GM19025 (cell line): ENCODE data around the gene GRIK4.
A peak's percentile ranks its signal among the peaks of the same experiment; 100 is the strongest.

Experiments used
- ATAC-seq: cut with Tn5 transposase; IDR thresholded peaks from one replicate; pipeline ENCODE4 v1.9.1; 2021; ENCODE audit warnings: mild to moderate bottlenecking, low read depth, moderate library complexity; ENCODE audit not compliant: unreplicated experiment

Gene GRIK4

GRCh38 chr11:120695939-120696338 lies 184.4 kb downstream of the GRIK4 start:
- ATAC-seq, result no peak

DNA sequence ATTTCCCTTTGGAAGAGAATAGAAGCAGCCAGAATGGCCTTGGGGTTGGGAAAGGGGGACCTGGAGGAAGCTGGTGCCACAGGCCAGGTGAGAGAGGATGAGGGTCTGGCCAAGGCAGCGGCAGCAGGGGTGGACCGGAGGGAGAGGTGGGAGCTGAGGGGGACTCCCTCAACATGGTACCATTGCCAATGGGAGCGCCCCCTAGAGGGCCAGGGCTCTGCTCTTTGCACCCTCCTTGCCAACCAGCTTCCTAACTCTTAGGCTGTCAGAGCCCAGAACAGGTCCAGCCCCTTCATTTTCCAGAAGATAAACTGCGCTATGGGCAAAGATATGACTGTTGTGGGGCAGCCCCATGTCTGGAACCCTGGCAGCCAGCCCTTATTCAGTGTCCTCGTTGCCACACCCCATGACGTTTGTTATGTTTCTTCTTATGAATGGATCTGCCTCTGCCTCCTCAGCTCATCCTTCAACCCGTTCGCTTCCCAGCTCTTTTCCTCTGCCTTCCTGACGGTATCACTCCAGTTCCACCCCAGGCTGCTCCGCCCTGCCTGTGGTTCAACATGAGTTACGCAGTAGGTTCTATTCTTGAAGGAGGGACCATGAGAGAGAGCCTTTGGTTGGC lies 185.2 kb downstream of the GRIK4 start:
- no peak for ATAC-seq

- no peak for ATAC-seq
Observed at GRCh38 chr11:120698918-120699317, 187.4 kb downstream of the GRIK4 start.

DNA sequence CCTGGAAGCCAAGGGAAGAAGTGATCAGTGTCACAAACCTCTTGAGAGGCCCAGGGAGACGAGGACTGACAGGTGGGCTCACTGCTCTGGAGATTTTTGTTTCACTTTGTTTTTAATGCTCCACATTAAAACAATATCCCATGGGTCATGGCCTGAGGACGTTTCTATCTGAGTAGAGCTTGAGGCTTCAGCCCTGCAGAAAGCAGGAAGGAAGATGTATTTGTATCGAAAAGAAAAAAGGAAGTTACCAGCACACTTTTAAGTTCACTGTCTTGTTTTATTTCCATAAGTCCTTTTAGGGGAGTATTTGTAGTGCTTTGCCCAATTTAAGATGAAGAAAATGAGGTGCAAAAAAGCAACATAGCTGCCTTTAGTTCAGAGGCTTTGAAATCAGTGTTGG lies 191.1 kb downstream of the GRIK4 start:
- no peak for ATAC-seq

DNA sequence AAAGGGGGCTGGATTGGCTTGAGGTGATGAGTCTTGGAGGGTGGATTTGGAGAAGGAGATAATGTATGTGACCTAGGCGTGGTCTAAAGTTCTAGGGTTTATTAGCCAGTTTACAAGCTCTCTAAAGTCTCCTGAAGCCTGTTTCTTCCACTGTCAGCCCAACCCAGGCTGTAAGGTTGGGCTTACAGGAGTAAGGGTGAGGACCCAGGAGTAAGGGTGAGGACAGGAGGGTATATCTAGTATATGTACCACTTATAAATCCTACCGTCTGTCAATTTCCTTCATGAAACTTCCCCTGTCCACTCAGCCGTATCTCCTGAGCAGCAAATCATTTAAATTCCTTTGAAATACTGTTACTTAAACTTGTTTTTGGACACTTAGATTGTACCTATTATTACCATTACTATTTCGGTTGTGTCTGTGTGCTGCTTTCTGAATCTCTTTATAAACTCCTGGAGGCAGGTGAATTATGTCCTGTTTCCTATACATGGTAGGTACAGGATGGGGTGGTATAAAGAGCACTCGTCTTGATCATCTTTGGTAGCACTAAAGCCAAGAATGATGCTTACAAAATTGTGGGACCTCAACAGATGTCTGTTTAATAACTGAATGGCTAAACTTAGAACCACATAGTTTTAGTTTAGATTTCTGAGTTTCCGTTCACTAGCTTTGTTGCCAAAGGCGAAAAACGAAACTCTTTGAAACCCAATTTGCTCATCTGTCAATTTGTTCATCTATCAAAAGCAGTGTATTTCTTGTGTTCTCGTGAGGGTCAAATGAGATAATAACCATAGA lies 192.0 kb downstream of the GRIK4 start:
- peak; percentile 72 for ATAC-seq

DNA sequence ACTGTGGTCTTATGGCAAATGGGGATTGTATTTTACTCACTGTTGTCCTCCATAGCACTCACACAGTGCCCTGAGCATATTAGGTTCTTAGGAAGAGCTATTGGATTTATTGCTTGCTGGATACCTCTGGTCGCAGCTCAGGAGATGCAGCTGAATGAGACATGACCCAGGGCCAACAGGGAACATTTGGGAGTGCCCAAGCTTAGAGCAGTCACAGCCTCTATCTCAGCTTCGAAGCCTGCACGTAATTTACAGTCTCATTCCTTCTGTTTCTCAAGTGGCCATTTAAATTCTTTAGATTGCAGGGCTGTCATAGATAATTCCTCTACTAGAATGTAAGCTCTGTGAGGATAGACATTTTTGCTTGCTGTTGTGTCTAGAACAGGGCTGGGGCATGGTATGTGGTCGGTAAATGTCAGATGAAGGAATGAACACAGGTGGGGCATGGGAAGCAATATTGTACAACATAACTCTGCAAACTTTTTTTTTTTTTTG lies 192.8 kb downstream of the GRIK4 start:
- no peak for ATAC-seq

DNA sequence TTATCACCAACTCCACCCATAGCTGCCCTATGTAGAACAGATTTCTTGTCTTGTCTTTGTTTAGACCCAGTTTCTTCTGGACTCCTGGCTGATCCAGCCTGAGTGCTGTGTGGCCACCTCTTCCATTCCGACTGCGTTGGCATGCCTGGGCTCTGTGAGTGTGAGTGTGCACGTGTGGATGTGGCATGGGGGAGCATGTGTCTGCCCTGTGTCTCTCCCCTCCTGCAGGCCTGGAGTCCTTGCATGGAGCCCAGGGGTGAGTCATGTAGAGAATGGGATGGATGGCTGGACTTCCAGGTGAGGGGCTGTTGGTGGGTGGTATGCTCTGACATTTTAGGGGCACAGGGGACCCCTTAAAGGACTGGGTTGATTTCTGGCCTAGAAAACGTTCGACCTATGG lies 194.7 kb downstream of the GRIK4 start:
- no peak for ATAC-seq

GRCh38 chr11:120707098-120707497 lies 195.6 kb downstream of the GRIK4 start:
- no peak for ATAC-seq

DNA sequence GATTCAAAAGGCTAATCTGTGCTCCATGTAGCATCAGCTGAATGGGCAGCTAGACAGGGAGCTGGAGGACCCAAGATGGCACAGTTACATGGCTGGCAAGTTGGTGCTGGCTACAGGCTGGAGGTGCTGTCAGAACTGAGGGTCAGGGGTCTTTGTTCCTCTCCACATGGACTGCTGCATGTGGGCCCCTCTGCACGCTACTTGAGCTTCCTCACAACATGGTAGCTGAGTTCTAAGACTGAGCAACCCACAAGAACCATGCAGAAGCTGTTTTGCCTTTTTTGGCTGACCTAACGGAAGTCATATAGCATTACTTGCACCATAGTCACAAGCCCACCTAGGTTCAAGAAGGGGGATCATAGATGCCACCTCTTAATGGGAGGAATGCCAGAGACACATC lies 196.1 kb downstream of the GRIK4 start:
- no peak for ATAC-seq

DNA sequence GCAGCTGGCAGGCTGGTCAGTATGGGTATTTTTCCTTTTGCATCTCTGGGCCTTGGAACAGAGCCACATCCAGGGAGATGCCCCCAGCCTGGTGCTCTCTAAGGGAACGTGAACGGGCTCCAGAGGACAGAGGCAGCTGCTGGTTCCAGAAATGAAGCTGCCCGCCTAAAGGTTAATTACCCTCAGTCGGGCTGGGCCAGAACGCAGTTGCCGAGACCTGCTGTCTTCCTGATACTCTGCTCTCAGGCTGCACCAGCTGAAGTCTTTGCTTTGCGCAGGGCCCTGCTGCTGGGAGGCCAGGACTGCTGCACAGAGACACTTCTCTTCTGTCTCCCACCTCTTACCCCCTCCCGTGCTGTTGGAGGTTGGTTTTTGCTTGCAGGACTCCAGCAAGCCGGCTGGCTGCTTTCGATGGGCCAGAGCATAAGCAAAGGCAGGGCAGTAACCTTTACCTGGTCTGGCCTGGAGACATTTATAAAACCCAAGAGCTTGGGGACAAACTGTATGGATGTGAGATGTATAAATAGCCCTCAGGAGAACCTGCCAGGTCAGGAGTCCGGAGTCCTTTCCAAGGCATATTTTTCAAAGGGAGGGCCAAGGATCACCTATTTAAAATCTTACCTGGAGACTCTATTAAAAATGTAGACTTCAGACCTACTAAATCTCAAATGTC lies 197.1 kb downstream of the GRIK4 start:
- ATAC-seq, result no peak

DNA sequence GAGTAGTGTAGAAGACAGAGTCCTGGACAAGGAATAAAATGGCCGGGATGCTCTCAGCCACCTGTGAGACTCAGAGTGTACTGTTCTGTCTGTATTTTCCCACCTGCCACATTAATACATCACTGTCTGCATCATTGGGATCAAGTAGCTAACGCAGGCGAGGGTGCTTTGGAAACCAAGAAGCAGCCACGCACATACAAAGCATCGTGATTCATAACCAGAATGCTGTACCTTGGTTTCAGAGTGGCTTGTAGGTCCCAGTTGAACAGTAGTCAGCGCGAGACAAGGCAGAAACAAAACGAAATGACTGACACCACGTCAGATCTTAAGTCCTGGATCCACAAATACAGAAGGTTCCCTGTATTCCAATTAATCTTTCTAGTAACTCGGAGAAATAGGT lies 198.3 kb downstream of the GRIK4 start:
- ATAC-seq, result peak; percentile 69

- peak; percentile 14 for ATAC-seq
Observed at GRCh38 chr11:120710354-120711131, 199.0 kb downstream of the GRIK4 start.

GRCh38 chr11:120712014-120712413 lies 200.5 kb downstream of the GRIK4 start:
- ATAC-seq, result no peak

DNA sequence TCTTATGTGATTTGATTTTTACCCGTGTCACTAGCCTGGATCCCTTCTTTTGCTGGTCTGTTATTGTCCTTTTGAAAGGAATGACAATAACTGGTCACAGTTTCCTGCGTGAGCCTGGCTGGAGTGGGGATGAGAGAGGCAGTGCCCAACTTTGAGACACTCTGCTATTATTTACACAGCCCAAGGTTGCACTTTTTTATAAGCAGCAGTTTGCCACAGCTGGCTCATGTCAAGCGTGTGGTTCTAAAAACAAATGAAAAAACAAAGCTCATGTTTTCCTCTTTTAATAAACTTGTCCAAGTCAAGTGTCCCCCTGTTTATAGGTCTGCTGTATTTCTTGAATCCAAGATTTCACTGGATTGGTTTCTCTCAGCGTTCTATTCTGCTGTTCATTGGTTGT lies 201.3 kb downstream of the GRIK4 start:
- ATAC-seq, result no peak

DNA sequence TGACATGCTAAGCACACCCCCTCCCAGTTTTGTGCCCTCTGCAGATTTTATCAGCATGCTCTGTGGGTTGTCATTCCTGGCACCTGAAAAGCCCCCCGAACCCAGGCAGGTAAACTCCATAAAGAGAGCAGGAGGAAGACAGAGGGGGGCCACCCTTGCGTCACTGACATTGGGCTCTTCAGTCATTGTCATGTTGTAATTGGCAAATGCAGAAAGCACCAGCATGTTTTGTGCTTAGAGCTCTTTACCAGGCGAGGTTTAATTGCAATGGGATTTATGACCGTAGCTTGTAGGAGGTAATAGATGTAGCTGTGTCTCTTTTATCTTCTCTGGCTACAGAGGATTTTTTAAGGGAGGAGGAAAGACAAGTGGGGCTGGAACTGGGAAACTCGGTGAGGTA lies 201.7 kb downstream of the GRIK4 start:
- ATAC-seq, result no peak

GRCh38 chr11:120714438-120714837 lies 202.9 kb downstream of the GRIK4 start:
- no peak for ATAC-seq

DNA sequence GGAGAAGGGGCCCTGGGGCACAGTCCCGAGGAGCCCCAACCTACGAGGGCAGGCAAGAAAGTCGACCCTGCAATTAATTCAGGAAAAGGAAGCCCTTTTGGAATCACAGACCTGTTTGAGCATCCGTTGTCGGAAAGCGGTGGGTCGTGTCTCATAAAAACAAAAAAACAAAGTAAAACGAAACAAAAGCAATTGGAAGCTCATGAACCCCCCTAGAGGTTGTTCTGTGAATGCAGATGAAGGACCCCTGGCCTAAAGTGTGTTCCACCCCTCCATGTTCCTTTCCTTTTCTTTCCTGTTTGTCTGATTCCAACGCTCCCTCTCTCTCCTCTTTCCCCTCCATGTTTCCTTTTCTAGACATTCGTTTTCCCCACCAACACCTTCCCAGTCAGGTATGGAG lies 203.7 kb downstream of the GRIK4 start:
- ATAC-seq, result no peak

- no peak for ATAC-seq
Observed at GRCh38 chr11:120717042-120717441, 205.5 kb downstream of the GRIK4 start.

GRCh38 chr11:120717623-120718022 lies 206.1 kb downstream of the GRIK4 start:
- no peak for ATAC-seq

DNA sequence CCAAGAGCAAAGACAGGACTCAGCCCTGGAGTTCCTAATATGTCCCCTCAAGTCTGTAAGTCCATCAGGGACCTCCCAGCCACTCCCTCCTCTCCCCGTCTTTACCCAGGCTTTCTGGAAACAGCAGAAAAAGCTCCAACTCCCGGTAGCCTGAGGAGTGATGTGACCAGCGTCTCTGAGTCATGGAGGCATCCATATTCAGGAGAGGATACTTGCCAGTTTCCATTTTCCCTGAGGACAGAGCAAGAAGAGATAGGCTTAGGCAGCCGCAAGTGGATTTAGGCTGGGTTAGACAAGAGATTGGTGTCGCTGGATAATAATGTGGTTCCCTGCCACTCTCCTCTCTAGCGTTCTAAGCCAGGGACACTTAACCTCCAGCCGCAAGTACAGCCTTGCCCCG lies 206.6 kb downstream of the GRIK4 start:
- ATAC-seq, result no peak

- ATAC-seq, result no peak
Observed at GRCh38 chr11:120719348-120719747, 207.8 kb downstream of the GRIK4 start.
